Mucosa of descending colon (tissue), 3 donors: Measurements from ENCODE around the gene DAPK3. TPM values are rescaled to one million over a fixed set of nuclear protein-coding genes. Genes with fewer than 3 reads are reported as not detected.
A peak's percentile ranks its signal among the peaks of the same experiment; 100 is the strongest.

Experiments used
- ATAC-seq: fragments of 200-7000 bp; cut with Tn5 transposase; one replicate; pipeline ENCODE4 v1.9.1; 2020; ENCODE audit warnings: mild to moderate bottlenecking, moderate library complexity
- DNase-seq, 3 donors: peaks; one replicate each; pipeline ENCODE4 v3.0.0-alpha.2; 2020
- H3K36me3 ChIP-seq: fragments of 200-600 bp; one replicate; pipeline ENCODE4 v1.8.0; 2021; ENCODE audit warnings: low read depth, mild to moderate bottlenecking
- H3K4me1 ChIP-seq: fragments of 200-600 bp; one replicate; pipeline ENCODE4 v1.8.0; 2021; ENCODE audit warnings: low read depth, mild to moderate bottlenecking
- H3K4me3 ChIP-seq: fragments of 200-600 bp; one replicate; pipeline ENCODE4 v1.8.0; 2021; ENCODE audit warnings: mild to moderate bottlenecking
- H3K9me3 ChIP-seq: fragments of 200-600 bp; one replicate; pipeline ENCODE4 v1.8.0; 2021; ENCODE audit warnings: mild to moderate bottlenecking
- CTCF ChIP-seq: fragments of 200-600 bp; IDR thresholded peaks from one replicate; pipeline ENCODE4 v1.8.0; 2022; ENCODE audit warnings: antibody characterized with exemption, mild to moderate bottlenecking
- intact Hi-C, 2 donors: fragments of 100-400 bp; cut with DNase I in 1 of 2; cut with micrococcal nuclease in 1 of 2; formaldehyde crosslinking; loops; one replicate each; pipeline versions ENCODE4 v1.11.0 to v1.11.1; 2022; cut with DNase I, micrococcal nuclease
- total RNA-seq, 3 donors: library from RNA; stranded (reverse); fragmentation: NEBNext Ultra II Directional in 2 of 3; extraction: Animal tissue kit (Norgen Biotek cat#: 25700) in 2 of 3; gene quantifications; one replicate each; pipeline versions ENCODE4 v1.2.1 to v1.2.4, GENCODE V29; 2021 to 2023
- donor health status: DM: no; HTN: no; CAD: no; lungs with moderate emphysema.
- donor health status: DM: no; HTN: no; CAD: no.
- donor health status: DM: no; HTN: yes; CAD: no.

DAPK3 gene
- total RNA-seq, 3 donors from 2014 or later, result 51.3 to 121 (median 56.9) TPM

GRCh38 chr19:3990815-3991117 lies 19.9 kb upstream of the DAPK3 start:
- ATAC-seq, result no peak
- Histone ChIP-seq H3K4me3 (no peak overlapping the region), H3K36me3 (no peaks in the 10 kb centered on the region), H3K4me1 (peaks cover 19% of the 10 kb centered on the region), H3K9me3 (no peaks in the 10 kb centered on the region)
- TF ChIP-seq CTCF, result no peak
- no peak for DNase-seq
- intact Hi-C loops, result loop anchor here in 1 of 2 donors (10.0 kb wide), 1 partner anchor 54 kb away; no protein-coding TSS in a partner anchor

- no peak overlapping the region for H3K4me3 ChIP-seq
- H3K36me3 ChIP-seq, result peaks cover 4% of the 10 kb centered on the region
- peak; percentile 92 to 95 (median 93) for DNase-seq
- peak; percentile 65 for ATAC-seq
- H3K4me1 ChIP-seq, result peaks cover 31% of the 10 kb centered on the region
- no peaks in the 10 kb centered on the region for H3K9me3 ChIP-seq
- intact Hi-C loops, result no loop called here
- TF ChIP-seq CTCF, result peak; percentile 93
Measured at GRCh38 chr19:3987619-3988371, 16.9 kb upstream of the DAPK3 start.

- peak; percentile 55 for TF ChIP-seq CTCF
- peak in 2 of 3 donors; percentile 64 to 70 for DNase-seq
- Histone ChIP-seq H3K4me3 (no peak overlapping the region), H3K4me1 (peaks cover 31% of the 10 kb centered on the region), H3K36me3 (peaks cover 17% of the 10 kb centered on the region), H3K9me3 (no peaks in the 10 kb centered on the region)
- ATAC-seq, result peak; percentile 48
- intact Hi-C loops, result no loop called here
Measured at GRCh38 chr19:3986260-3987041, 15.6 kb upstream of the DAPK3 start.

- no peak for ATAC-seq
- intact Hi-C loops, result no loop called here
Measured at GRCh38 chr19:3985643-3986259, 14.9 kb upstream of the DAPK3 start.

More at GRCh38 chr19:3985643-3986259, 14.9 kb upstream of the DAPK3 start:
- TF ChIP-seq CTCF, result no peak
- peaks cover 31% of the 10 kb centered on the region for H3K4me1 ChIP-seq
- DNase-seq, result no peak
- H3K4me3 ChIP-seq, result peak overlapping the region; percentile 86
- H3K36me3 ChIP-seq, result peaks cover 24% of the 10 kb centered on the region
- H3K9me3 ChIP-seq, result no peaks in the 10 kb centered on the region
